LHCN-M2 (cell line): ENCODE data around the gene C1R. TPM values are rescaled to one million over a fixed set of nuclear protein-coding genes. Genes with fewer than 3 reads are reported as not detected.

Source experiments
- DNase-seq: peaks from one replicate; pipeline ENCODE4 v3.0.0-alpha.2; 2012; ENCODE audit warnings: low read depth
- total RNA-seq: library from RNA; depleted of rRNA; stranded (reverse); fragments of >200 nt; gene quantifications from 2 replicates; pipeline ENCODE4 v1.2.3, GENCODE V29; 2014

The C1R gene
- total RNA-seq, 1 experiment from 2014 or later = 131 TPM

DNA sequence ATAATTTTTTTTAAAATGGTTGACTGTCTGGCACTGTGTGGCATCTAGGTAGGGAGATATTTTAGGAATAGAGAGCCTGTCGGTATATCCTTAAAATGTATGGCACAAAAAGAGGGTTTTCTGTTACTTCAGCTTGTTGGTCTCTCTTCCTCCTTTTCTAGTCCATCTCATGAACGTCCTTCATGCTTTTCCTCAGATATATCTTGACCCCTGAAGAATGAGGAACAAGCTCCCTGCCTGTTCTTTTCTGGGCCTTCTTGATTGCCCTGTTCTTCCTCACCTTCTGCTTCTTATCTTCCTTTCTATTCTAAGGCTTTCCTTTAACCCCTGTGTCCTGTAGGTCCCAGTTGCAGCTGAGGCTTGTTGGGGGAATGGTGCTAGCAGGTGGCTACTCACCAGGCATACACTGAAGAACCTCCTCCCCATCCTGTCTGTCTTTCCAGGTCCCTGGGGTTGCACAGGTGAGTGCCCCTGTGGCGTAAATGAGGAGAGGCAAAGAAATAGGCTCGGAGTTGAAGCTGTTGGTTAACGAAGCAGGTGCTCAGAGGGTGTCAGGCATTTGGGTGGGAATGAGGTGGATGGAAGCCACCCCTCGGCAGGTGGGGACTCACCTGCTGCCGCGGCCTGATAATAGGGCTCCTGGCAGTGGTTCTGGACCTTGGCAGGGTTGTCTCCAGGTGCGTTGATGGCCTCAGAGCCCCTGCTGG lies 7.2 kb upstream of the C1R start:
- DNase-seq = no peak

DNA sequence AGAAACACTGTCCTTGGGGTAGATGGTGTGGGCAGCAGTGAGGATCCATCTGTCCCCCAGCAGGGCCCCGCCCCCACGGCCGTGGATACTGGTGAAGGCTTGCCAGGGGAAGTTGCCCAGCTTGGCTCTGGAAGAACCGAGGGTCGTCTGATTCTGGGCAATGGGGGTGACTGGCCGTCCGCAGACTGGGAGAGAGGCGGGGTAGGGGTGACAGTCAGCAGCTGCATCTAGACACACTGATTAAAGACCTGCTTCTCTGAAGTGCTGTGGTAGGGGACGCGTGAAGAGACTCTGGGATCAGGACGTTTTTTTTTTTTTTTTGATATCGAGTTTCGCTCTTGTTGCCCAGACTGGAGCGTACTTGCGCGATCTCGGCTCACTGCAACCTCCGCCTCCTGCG lies 4.7 kb upstream of the C1R start:
- DNase-seq = no peak

DNA sequence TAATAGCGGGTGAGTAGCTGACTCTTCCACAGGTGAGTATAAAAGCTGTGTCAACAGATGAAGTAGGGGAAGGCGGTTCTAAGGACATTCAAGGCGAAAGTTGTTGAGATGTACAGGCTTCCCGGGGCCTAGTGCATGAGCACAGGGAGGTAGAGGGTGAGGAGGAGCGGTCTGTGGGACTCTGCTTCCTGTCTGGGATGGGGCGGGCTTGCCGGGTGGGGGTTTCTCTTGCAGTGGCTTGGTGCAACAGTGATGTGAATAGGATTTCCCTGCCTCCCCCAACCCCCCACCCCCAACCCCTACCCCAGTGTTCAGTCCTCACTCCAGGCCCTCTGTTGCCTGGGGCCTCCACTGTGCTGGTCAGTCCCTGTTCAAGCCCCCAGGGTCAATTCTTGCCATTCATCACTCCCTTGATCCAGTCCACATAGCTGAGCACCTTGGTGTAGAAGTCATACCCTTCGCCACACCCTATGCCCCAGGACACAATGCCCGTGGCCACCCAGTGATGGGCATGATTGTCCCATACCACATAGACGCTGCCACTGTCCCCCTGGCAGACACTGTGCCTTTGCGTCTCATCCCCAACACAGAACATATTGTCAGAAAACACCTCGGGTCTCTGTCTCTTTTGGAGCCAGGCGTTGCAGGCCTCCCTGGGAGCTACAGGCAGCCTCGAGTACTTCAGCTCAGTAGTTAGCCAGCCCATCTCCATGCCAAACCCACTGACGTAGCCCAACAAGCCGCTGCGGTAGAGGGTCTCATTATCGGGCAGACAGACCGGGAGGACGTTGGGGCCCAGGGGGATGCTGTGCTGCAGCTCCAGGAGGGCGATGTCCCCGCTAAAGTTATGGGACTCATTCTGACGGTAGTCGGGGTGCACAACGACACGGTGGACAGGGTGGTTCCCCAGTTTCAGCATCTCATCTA lies 4.0 kb upstream of the C1R start:
- DNase-seq = no peak

DNA sequence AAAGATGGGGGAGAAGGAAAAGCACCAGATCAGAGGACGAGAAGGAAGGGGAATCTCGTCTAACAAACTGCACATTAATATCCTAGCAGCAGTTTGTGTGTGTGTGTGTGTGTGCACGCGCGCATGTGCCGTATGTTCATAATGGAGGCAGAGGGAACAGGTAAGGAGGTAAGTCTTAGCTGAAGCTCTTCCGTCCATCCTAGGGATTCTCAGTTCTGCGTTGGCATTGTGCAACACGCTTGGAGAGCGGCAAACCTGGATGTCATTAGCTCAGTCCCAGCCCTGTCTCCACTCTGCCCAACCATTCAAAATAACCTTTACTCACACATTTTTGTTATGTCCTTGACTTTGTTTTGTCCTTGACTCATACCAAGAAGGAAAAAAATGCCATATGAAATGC lies 1.6 kb upstream of the C1R start:
- no peak for DNase-seq

DNA sequence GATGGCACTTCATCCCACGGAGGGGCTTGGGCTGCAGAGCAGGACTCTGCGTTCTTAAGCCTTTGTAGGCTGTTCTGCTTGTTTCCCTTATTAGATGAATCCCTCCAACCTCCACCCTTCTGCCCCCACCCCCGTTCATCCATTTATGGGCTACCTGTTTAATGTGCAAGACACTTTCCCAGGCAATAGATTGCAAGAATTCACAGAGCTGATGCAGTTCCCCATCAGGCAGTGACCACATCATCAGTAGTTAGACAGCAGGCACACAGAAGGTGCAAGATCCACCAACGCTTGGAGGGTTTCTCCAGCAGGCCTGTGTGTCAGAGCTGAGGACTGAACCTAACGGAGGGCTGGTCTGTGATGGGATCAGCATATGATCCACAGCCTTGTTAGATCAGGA lies 1.2 kb upstream of the C1R start:
- no peak for DNase-seq

DNA sequence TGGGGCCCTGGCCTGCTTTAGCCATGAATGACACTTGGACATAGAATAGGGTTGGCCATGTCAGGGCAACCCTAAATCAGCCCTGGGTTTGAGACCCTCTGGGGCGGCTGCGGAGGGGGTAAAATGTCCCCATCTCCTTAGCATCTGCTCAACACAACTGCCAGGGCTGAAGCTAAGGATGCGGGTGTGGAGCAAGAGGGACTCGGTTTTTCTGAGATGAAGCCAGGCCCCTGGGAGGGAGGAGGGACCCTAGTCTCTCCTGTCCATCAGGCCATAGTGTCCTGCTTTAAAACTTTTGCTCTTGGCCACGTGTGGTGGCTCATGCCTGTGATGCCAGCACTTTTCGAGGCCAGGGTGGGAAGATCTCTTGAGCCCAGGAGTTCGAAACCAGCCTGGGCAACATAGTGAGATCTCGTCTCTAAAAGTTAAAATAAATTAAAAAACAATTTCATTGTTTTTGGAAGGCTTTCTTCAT lies 778 bp upstream of the C1R start:
- DNase-seq = no peak

DNA sequence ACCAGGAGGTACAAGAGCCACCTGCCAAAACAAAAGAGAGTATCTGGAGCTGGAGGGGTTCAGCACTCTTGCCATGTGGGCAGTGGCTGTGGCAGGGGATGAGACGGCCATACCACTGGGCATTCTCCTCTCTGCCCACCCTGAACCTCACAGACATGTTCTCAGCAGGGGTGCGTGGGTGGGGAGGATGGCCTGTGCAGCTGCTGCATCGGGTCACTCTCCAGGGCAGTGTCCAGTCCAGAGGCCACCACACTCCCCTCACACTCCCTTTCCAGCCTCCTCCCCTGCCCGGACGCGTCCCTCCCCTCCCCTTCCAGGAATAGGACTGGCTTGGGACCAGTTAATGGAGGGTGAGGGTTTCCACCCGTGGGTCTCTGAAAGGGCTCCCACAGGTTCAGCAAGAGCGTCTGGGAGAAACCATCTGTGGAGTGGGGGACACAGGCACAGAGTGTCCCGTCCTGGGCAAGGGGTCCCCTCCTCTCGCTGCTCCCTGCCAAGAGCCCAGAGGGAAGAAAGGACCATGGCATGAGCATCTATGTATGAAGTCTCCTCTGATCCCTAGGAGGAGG lies 501 bp downstream of the C1R start:
- DNase-seq = peak; percentile 70

DNA sequence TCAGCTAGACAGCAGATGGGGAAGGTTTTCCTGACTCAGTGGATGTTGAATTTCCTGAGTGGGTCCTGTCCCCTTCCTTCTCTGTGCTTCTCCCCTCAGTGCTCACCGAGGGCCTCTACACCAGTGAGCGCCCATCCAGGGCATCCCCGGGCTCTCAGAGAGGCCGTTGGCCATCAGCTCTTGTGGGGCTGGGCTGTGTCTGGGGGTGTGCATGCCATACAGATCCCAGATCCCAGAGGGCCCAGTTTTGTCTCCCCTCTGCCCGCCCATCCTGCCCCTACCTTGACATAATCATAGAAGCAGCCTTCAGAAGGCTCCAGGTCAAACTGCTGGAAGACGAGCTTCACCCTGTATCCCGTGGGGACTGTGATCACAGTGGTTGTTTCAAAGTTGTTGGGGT lies 1.1 kb downstream of the C1R start:
- DNase-seq = no peak

DNA sequence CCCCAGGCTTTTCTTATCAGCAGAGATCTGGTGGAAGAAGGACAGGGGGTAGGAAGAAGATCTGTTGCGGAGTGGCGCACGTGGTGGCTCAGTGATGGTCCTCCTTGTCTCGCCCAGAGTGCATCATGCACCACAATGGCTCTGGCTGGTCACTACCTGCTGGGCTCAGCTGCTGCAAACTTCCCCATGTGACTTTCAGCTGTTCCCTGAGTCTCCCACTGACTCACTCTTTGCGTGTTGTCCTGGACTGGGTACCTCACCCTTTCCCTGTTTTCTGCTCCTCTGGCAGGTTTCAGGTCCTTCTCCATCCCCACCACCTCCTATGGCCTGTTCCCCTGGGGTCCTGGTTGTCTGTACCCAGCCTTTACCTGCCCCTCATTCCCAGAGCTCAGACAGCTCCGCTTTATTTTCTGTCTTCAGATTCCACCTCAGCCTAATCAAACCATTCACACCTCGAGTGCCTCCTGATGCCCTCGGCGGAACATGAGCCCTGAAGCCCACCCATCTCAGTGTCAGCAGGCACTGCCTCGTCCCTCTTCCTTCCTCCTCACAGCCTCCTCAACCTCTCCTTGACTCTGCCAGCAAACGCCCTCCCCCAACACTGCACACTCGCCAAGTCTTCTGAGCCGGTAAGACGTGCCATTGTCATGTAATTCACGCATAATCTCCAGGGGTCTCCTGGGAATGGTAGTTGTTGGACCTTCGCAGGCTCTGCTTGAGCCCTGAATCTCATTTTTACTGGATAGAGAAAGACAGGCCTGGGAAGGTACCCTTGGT lies 1.8 kb downstream of the C1R start:
- peak; percentile 86 for DNase-seq

DNA sequence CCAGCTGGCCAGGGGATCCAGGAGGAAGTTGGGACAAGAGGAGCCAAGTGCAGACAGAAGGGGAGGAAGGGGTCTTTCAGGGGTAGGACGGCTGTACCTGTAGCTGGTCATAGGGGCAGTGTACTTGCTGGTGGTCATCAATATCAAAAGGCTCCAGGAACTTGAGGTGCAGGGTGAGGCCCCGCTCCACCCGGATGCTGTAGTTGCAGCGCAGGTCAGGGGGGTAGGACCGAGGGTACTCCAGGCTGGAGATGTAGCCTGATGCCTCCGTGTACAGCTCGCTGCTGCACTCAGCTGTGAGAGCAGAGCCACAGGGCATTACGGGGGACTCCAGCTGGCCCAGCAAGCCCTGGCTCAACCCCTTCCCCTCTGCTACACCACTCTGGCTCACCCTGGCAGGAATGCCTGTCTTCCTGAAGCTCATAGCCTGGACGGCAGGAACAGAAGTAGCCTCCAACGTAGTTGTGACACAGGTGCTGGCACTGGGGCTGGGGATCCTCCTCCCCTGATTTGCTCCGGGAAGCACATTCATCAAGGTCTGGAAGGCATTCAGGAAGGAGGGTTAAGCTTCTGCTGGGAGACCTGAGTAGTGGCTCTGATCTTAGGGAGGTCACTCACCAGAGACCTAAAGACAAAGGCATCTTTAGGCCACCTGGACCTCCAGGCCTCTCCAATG lies 2.9 kb downstream of the C1R start:
- no peak for DNase-seq

DNA sequence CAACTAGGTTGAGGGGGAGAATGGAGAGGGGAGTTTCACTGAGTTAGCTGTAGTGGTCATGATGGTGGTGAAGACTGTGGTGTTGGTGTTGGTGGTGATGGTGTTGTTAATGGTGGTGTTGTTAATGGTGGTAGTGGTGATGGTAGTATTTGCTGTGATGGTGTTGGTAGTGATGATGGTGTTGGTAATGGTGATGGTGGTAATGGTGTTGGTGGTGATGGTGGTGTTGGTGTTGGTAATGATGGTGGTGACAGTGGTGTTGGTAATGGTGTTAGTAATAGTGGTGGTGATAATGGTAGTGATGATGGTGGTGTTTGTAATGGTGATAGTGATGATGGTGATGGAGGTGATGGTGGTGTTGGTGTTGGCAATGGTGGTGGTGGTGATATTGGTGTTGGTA lies 9.1 kb downstream of the C1R start:
- DNase-seq = no peak

DNA sequence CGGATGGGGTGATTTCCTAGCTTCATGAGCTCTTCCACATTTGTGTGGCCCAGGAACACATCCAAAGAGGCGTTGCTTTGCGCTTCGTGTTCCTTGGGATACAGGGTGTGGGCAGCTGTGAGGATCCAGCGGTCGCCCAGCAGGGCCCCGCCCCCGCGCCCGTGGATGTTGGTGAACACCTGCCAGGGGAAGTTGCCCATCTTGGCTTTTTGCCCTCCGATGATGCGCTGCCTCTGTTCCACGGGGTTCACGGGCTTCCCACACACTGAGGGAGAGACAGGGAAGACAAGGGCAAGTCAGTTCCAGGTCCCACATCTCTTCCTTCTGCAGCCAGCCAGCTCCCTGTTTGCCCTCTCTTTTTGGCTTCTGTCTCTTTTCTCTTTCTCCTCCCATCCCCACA lies 11.2 kb downstream of the C1R start:
- no peak for DNase-seq

DNA sequence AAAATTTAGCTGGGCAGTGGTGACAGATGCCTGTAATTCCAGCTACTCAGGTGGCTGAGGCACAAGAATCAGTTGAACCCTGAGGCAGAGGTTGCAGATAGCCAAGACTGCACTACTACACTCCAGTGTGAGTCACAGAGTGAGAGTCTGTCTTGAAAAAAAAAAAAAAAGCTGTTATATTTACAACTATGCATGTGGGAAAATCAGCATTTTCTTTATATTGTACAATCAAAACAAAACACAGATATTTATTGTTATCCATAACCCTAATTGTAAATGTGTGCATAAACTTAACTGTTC lies 12.5 kb downstream of the C1R start:
- peak; percentile 69 for DNase-seq

DNA sequence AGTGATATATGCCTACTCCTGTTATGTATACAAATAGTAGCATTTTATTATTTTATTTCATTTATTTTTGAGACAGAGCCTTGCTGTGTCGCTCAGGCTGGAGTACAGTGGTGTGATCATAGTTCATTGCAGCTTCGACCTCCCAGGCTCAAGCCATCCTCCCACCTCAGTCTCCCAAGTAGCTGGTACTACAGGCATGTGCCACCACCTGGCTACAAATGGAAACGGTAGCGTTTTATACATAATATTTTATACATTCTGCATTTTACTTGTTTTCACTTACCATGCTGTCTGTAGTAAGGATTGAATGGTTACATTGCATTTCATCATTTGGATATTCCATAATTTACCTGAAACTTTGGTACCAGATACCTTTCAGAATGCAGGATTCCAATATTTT lies 14.1 kb downstream of the C1R start:
- no peak for DNase-seq

DNA sequence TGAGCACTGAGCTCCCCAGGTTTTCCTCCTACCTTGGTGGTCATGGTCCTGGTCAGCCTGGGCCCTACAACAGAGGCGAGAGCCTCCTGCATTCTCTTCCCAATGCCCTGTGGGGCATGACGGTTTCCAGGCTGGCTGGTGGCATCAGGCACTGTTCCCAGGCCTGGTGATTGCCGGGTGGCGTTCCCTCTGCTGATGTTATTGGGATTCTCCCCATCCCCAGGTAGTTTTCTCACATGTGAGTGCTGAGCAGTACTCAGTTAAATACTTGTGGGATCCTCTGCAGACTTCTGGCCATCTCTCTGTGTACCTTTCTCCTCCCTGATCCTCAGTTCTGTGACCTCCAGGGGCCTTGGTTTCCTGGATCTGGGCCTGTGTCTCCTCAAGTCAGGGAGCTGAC lies 15.8 kb downstream of the C1R start:
- DNase-seq = no peak

DNA sequence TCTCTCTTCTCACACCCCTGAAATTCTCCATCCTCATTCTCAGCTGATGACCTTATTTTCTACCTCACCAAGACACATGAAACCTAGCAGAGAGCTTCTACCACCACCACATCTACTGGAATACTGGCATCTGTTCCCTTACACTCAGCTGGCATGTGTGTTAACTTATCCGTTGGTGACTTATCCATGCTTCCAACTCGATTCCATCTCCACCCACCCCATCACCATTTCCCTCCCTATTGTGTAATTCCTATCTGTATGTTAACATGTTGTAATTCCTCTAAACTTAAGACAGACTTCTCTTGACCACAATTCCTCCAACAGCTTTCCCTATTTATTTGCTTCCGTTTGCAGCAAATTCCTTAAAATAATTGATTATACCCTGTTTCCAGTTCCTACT lies 16.3 kb downstream of the C1R start:
- peak; percentile 56 for DNase-seq

DNA sequence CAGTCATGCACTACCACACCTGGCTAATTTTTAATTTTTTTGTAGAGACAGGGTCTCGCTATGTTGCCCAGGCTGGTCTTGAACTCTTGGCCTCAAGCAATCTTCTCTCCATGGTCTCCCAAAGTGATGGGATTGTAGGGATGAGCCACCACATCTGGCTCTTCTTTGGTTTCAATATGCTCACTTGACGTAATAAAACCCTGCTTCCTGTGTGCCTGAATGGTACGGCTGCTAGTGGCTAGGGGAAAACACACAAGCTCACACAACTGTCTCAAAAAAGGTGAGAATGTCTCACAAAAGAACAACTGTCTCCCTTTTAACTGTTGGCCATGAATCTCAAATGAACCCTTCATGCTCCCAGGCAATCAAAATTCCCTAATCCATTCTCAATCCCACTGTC lies 16.7 kb downstream of the C1R start:
- no peak for DNase-seq

DNA sequence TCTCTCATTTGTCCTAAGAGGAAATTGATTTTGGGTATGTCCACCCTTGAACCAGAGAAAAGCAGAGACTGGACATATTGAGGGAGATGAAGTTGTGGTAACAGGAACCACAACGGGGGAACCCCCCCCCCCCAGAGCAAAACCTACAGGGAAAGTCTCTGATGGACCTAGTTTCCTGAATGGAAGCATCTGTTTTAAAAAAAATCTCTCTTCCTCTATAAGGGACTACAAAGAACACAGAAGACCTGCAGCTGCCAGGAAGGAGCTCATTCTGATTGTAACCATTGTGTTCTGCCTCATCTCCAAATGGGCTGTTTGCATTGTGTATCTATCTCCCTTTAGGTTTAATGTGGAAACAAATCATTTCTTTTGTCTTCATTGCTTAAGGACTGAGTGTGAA lies 18.3 kb downstream of the C1R start:
- no peak for DNase-seq

DNA sequence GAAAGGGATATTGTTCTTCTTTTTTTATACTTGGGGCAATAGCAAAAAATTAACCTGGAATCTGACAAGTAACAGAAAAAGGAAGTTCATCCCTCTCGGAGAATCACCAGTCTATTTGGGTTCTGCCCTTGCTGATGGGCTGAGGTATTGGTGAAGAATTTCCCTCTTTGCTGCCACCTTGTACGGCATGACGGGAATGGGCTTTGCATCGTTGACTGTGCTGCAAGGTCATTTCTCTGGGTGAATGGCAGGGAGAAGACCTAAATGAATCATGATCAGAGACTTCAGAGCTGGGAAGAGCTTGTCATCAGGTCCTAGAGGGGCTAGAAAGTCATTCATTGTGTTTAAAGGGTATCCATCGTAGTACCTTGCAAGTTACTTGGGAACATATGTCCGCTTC lies 19.7 kb downstream of the C1R start:
- no peak for DNase-seq

DNA sequence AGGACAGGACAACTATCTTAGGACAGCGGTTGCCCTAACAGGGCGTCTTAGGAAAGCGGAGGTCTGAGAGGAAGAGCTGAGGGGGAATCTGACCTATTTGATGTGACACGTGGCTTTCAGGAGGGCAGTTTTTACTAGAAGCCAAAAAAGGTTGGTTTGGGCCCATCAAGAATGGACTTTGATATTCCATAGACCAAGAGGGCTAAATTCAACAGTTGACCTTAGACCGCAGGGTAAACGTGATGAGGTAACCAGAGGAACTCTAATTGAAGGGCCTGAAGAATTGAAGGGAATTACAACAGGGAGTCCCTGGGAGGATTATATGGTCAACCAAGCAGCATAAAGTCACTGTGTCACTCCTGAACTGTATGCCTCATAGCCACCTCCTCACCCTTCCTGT lies 20.2 kb downstream of the C1R start:
- no peak for DNase-seq

DNA sequence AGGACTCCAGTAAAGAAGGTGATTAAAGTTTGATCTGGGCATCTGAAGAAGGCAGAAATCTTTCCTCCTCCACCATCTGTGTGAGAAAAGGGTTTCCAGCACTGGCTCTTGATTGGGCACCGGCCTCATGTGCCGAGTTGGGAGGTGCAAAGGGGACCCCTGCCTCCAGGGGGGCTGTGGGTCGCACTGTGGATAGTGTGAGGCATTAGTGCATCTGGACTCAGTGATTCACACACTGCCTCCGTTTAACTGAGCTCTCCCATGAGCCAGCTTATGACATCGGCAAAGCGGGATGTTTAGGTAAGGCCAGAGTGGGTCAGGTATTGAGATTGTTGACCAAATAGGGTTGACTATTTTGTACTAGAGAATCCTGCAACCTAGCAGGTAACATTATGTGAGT lies 22.9 kb downstream of the C1R start:
- no peak for DNase-seq

DNA sequence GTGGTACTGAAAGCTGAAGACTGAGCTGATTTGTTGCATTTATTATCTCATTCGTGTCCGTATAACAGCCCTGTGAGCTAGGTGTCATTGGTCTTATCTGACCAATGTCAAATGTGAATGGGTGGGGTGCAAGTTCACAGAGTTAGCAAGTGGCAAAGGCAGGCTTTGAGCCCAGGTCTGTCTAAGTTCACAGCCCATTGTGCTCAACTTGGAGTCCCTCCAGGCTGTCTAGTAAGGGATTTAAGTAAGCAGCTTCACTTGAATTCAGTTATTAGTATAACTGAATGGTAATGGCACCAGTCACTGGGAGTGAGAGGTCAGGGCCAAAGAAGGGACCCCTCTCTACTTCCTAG lies 23.3 kb downstream of the C1R start:
- DNase-seq = no peak
